ENCODE data around the gene DNAAF8. TPM values are rescaled to one million over a fixed set of nuclear protein-coding genes. Genes with fewer than 3 reads are reported as not detected.

Gene DNAAF8
- total RNA-seq (under 1 TPM in 3 of 4 donors, not detected in 1; 0.28 to 0.49 (median 0.38) TPM), polyA plus RNA-seq (1.3 TPM)
- long read RNA-seq, donor 1 = 0 reads
- long read RNA-seq, donor 2 = 0 reads
- long read RNA-seq, donor 3 = 0 reads
- long read RNA-seq, donor 4 = 0 reads

DNA sequence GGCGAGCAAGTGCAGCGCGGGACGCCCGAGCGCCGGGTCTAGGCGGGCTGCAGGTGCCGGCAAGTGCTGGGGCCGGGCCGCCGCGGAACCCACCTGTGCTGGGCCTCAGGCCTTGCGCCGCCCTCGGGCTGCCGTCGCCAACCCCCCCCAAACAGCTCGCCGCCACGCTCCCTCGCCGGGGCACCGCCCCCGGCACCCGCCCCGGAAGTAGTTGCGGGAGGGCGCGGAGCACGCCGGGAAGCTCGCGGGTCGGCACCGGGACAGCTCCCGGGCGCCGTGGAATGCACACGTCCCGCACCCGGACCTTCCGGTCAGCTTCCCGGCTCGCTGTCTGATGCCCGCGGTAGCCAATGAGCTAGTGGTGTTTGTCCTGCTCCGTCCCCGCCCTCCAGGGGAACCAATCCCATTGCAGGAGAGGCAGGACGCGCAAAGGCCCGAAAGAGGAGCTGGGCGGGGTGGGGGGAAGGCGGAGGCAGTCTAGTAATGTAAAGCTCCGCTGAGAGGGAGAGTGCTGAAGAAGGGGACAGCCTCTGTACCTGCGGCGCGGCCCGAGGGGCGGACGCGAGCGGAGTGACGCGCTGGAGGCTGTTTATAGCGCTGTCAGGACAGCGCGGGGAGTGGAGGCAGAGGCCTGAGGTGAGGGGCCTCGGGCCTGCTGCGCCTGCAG is at the start of gene DNAAF8, which contains the start of gene ANKS3:
DNAAF8 (plus strand) TSS at position 475 of the 667 bp plus-strand sequence. CDS start 1,978 bp downstream, outside the sequence.
ANKS3 (minus strand) TSS at position 209 of the 667 bp plus-strand sequence. CDS start 4,122 bp downstream, outside the sequence.
- Histone ChIP-seq H3K27me3 (ENCODE audit: control insufficient read depth, insufficient read depth) (no peaks in the 10 kb centered on the region), H3K4me1 (ENCODE audit: control insufficient read depth, insufficient read depth, low read length) (peaks cover 2% of the 10 kb centered on the region), H3K27ac (ENCODE audit: low read length) (peak within 1 kb of the TSS; percentile 79), H3K9me3 (ENCODE audit: control insufficient read depth, low read length) (no peaks in the 10 kb centered on the region), H3K4me3 (ENCODE audit: low read length) (peak within 1 kb of the TSS; percentile 76)
- ATAC-seq (peak; percentile 98), DNase-seq (peak; percentile 97 to 99 (median 98))
- intact Hi-C loops (cut with DNase I) = no loop called here
- WGBS = under 1% methylated on average over 70 of the region's 70 CpGs

DNA sequence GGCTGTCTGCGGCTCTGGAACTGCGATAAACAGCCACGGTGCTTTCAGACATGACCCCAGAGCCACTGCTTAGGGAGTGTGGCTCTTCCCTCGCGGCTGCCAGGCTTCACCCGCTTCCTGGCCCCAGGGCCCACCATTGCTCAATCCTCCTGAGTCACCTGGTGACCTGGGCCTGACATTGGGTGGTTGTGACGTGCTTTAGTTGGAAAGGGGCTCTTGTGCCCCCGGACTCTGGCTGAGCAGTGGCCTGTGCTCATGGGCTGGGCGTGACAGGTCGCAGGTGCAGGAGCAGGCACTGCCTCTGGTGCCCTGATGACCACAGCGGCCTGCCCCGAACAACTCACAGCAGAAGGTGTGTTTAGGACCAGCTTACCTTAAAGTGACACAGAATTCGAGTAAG is 49.6 kb upstream of the DNAAF8 start:
- intact Hi-C loops (cut with DNase I) = no loop called here
- 92% methylated on average over 13 of the region's 13 CpGs for WGBS
- no peak for ATAC-seq

DNA sequence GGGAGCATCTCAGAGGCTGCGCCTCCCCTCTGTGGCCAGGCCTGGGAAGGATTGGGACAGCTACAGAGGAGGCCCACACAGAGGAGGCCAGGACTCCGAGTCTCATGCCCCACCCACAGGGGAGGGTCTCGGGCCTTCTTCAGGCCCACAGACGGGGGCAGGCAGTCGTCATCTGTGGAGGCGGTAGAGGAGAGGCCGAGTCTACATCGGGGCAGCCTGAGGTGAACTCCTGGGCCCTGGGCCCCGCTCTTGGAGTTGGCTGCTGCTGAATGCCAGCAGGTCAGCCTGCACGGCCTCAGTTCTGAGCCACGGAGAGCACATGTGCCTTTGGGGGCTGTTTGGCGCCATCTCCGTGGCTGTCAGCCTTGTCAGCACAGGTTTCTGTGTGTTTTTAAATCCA is 49.0 kb upstream of the DNAAF8 start:
- no peak overlapping the region for H3K4me3 ChIP-seq (ENCODE audit: low read length)
- ATAC-seq (no peak), DNase-seq (peak in 2 of 3 donors; percentile 43 to 51)
- H3K4me1 ChIP-seq (ENCODE audit: control insufficient read depth, insufficient read depth, low read length) = no peaks in the 10 kb centered on the region
- no peaks in the 10 kb centered on the region for H3K9me3 ChIP-seq (ENCODE audit: control insufficient read depth, low read length)
- intact Hi-C loops (cut with DNase I) = no loop called here
- no peaks in the 10 kb centered on the region for H3K27me3 ChIP-seq (ENCODE audit: control insufficient read depth, insufficient read depth)
- H3K27ac ChIP-seq (ENCODE audit: low read length) = no peak overlapping the region
- WGBS = 81% methylated on average over 13 of the region's 13 CpGs

More for the DNA sequence above, 49.6 kb upstream of the DNAAF8 start:
- Histone ChIP-seq H3K27me3 (ENCODE audit: control insufficient read depth, insufficient read depth) (no peaks in the 10 kb centered on the region), H3K4me3 (ENCODE audit: low read length) (no peak overlapping the region), H3K27ac (ENCODE audit: low read length) (no peak overlapping the region), H3K9me3 (ENCODE audit: control insufficient read depth, low read length) (no peaks in the 10 kb centered on the region), H3K4me1 (ENCODE audit: control insufficient read depth, insufficient read depth, low read length) (no peaks in the 10 kb centered on the region)
- DNase-seq = peak in 2 of 3 donors; percentile 14 to 47

DNA sequence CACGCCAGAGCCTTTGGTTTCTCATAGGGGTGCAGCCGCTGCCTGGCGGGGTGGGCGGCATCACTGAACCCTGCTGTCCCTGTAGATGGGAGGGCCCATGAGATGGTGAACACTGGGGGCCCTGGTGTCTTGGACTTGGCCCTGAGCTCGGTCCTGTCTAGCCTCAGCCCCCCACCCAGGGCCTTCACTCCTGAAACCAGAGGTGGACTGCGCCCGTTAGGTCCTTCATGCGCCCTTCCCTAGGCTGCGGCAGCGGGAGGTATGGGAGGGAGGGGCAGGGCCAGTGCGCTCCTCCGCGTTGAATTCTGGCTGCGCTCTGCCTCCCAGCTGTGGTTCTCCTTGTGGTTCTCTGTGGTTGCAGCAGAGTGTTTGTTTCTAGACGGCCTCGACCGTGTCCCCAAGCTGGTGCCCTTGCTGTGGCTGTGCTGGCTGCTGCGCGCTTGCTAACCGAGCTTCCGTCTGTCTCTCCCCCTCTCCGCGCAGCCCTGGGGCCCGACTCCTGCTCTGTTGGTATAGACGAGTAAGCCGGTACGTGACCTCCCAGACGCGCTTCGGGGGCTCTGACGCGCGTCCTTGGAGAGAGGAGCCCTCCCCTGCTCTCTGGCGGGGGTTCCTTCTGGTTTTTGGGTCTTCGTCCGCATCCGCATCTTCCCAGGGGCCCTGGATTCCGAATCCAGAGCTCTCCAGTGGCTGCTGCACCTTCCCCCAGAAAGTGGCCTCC is 48.4 kb upstream of the DNAAF8 start:
- intact Hi-C loops (cut with DNase I) = no loop called here
- Histone ChIP-seq H3K9me3 (ENCODE audit: control insufficient read depth, low read length) (no peaks in the 10 kb centered on the region), H3K27ac (ENCODE audit: low read length) (no peak overlapping the region), H3K4me3 (ENCODE audit: low read length) (no peak overlapping the region), H3K4me1 (ENCODE audit: control insufficient read depth, insufficient read depth, low read length) (no peaks in the 10 kb centered on the region), H3K27me3 (ENCODE audit: control insufficient read depth, insufficient read depth) (no peaks in the 10 kb centered on the region)
- WGBS = 96% methylated on average over 38 of the region's 38 CpGs
- ATAC-seq = no peak
- peak in 2 of 3 donors; percentile 44 to 56 for DNase-seq

DNA sequence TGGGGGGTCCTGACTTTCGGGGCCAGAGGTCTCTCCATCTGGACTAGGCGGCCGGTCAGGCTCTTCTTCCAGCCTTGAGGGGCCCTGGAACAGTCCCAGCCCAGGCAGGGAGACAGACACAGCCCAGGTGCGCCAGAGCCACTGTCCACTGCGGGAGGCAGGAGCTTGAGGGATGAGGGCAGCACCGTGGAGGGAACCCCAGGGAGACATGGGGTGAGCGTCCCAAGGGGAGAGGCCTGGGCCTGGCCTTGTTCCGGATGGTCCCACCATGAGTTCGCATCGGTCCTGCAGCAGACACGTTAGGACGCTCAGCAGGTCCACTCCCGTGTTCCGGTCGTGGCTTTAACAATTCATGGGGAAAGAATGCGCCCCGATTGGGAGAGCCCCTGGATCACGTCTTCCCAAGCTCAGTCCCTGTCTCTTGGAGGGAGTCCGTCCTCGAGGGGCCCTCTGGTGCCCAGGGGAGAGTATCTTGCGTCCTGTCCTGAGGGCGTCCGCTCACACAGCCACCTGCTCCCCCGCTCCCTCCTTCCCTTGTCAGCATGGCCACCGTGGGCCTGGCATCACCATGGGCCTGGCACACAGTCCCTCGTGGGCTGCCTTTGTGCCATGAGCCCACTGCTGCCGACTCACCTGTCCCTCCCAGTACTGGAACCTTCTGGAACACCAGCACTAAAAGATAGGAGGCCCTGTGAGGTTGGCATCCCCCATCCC is 47.7 kb upstream of the DNAAF8 start:
- ATAC-seq (no peak), DNase-seq (peak in 2 of 3 donors; percentile 55 to 56)
- Histone ChIP-seq H3K9me3 (ENCODE audit: control insufficient read depth, low read length) (no peaks in the 10 kb centered on the region), H3K27me3 (ENCODE audit: control insufficient read depth, insufficient read depth) (no peaks in the 10 kb centered on the region), H3K4me1 (ENCODE audit: control insufficient read depth, insufficient read depth, low read length) (no peaks in the 10 kb centered on the region), H3K4me3 (ENCODE audit: low read length) (no peak overlapping the region), H3K27ac (ENCODE audit: low read length) (no peak overlapping the region)
- intact Hi-C loops (cut with DNase I) = no loop called here
- WGBS = 91% methylated on average over 27 of the region's 27 CpGs

DNA sequence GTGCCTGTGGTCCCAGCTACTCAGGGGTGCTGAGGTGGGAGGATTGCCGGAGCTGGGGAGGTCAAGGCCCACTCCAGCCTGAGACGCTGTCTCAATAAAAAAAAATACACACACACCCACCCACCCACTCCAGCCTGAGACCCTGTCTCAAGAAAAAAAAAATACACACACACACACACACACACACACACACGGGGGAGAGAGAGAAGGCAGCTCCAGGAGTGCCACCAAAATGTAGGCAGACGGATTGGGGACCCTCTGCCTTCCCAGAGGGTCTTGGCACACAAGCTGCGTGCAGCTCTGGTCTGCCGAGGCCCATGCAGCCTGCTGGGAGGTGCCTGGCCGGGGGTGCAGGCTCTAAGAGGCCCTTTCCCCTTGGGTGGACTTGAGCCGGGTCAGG is 46.9 kb upstream of the DNAAF8 start:
- intact Hi-C loops (cut with DNase I) = no loop called here
- H3K4me1 ChIP-seq (ENCODE audit: control insufficient read depth, insufficient read depth, low read length) = no peaks in the 10 kb centered on the region
- no peaks in the 10 kb centered on the region for H3K9me3 ChIP-seq (ENCODE audit: control insufficient read depth, low read length)
- DNase-seq (peak in 2 of 3 donors; percentile 9 to 27), ATAC-seq (no peak)
- H3K4me3 ChIP-seq (ENCODE audit: low read length) = no peak overlapping the region
- 80% methylated on average over 8 of the region's 8 CpGs for WGBS
- no peak overlapping the region for H3K27ac ChIP-seq (ENCODE audit: low read length)
- no peaks in the 10 kb centered on the region for H3K27me3 ChIP-seq (ENCODE audit: control insufficient read depth, insufficient read depth)

DNA sequence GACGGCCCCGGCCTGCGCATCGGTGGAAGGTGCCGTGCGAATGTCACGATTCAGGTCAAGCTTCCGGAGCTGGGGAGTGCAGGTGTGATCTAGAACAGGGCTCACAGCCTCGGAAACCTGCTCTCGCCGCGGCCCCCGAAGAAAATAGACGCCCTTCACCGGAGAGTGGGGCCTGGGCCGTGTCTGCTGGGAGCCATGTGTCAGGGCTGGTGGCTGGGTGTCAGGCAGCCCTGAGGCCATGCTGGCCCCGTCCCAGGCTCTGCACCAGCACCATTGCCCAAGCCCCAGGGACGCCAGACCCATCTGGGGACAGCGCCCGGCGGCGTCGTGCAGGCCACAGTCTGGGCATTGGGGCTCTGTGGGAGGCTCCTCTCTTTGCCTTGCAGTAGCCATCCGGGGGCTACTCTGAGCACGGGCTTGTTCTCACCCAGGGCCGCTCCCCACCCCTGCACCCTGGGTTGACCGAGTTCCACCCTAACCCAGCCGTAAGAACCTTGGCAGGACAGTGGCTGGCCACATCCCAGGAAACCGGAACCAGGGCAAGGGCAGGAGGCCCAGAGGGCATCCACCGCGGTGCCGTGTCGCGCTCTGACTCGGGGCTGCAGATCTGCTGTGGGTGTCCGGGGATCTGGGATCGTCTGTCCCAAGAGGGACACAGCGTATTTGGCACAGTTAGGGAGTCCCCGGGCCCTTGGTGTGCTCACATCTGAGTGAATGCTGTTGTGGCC is 46.2 kb upstream of the DNAAF8 start:
- Histone ChIP-seq H3K27ac (ENCODE audit: low read length) (no peak overlapping the region), H3K4me3 (ENCODE audit: low read length) (no peak overlapping the region), H3K9me3 (ENCODE audit: control insufficient read depth, low read length) (no peaks in the 10 kb centered on the region), H3K4me1 (ENCODE audit: control insufficient read depth, insufficient read depth, low read length) (no peaks in the 10 kb centered on the region), H3K27me3 (ENCODE audit: control insufficient read depth, insufficient read depth) (no peaks in the 10 kb centered on the region)
- no peak for ATAC-seq
- intact Hi-C loops (cut with DNase I) = no loop called here
- peak; percentile 16 to 54 (median 53) for DNase-seq
- 90% methylated on average over 39 of the region's 39 CpGs for WGBS

DNA sequence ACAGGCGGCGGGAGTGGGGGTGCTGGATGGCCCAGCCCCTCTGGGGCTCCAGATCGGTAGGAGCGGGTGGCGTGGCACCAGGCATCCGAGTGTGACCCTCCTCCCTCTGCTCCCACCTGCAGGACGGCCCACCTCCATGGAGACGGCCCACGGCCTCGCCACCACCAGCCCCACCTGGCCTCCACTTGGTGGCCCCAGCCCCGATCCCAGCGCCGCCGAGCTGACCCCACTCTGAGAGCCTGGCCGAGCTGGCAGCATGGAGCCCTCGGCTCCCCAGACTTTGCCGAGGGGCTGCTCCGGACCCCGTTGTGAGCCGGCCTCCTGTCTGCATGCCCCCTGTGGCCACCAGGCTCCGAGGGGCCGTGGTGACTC is 45.7 kb upstream of the DNAAF8 start:
- intact Hi-C loops (cut with DNase I) = no loop called here
- no peak for ATAC-seq
- no peak overlapping the region for H3K27ac ChIP-seq (ENCODE audit: low read length)
- H3K9me3 ChIP-seq (ENCODE audit: control insufficient read depth, low read length) = no peaks in the 10 kb centered on the region
- DNase-seq = peak; percentile 24 to 65 (median 61)
- WGBS = 93% methylated on average over 22 of the region's 22 CpGs
- no peaks in the 10 kb centered on the region for H3K4me1 ChIP-seq (ENCODE audit: control insufficient read depth, insufficient read depth, low read length)
- no peaks in the 10 kb centered on the region for H3K27me3 ChIP-seq (ENCODE audit: control insufficient read depth, insufficient read depth)
- no peak overlapping the region for H3K4me3 ChIP-seq (ENCODE audit: low read length)

DNA sequence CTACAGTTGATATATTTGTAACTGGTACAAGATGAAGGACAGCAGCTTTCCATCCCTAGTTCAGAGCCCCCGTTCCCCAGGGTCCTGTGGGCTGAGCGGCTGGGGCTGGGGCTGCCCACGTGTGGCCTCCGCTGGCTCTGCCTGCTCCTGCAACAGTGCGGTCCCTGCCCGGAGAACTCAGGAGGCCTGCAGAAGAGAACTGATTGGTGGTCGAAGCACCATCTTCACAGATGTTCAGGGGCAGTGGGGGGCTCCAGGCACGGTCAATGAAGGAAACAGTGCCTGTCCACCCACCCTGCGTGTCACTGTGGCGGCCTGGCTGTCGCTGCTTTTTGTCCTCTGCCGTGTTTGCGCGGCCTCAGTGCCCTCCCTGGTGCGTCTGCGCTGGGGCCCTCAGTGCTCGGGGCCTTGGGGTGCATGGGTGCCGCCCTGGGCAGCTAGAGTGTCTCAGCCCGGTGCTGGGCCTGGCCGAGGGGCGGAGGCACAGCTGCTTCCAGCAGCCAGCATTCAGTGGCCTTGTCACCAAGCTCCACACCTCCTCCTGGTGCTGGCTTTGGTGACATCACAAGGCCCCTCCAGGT is 45.2 kb upstream of the DNAAF8 start:
- no peak overlapping the region for H3K27ac ChIP-seq (ENCODE audit: low read length)
- H3K9me3 ChIP-seq (ENCODE audit: control insufficient read depth, low read length) = no peaks in the 10 kb centered on the region
- no peaks in the 10 kb centered on the region for H3K27me3 ChIP-seq (ENCODE audit: control insufficient read depth, insufficient read depth)
- H3K4me1 ChIP-seq (ENCODE audit: control insufficient read depth, insufficient read depth, low read length) = no peaks in the 10 kb centered on the region
- no peak overlapping the region for H3K4me3 ChIP-seq (ENCODE audit: low read length)
- no peak for ATAC-seq
- peak in 2 of 3 donors; percentile 48 to 50 for DNase-seq
- 90% methylated on average over 21 of the region's 21 CpGs for WGBS
- intact Hi-C loops (cut with DNase I) = no loop called here
